GM06990 (cell line): ENCODE measurements around the gene FBN2.
A peak's percentile ranks its signal among the peaks of the same experiment; 100 is the strongest.

ENCODE experiments used
- DNase-seq: peaks from one replicate; pipeline ENCODE4 v3.0.0-alpha.2; 2011; ENCODE audit not compliant: insufficient read length; ENCODE audit errors: extremely low read depth
- H3K27me3 ChIP-seq: replicated peaks from 2 replicates; pipeline ENCODE4 v1.6.0; 2011; ENCODE audit warnings: low read length; ENCODE audit not compliant: control insufficient read depth, insufficient read depth
- H3K36me3 ChIP-seq: 2 replicates; pipeline ENCODE4 v1.5.1; 2011; ENCODE audit warnings: low read length; ENCODE audit not compliant: control insufficient read depth, insufficient read depth
- H3K4me3 ChIP-seq: replicated peaks from 2 replicates; pipeline ENCODE4 v1.5.1; 2011; ENCODE audit warnings: low read depth, mild to moderate bottlenecking, control low read depth, low read length
- TF ChIP-seq, protein P1 (sequence below): IDR thresholded peaks from 2 replicates; pipeline ENCODE4 v1.5.1; 2011; ENCODE audit warnings: low read length, control low read depth, mild to moderate bottlenecking, inconsistent platforms; ENCODE audit not compliant: insufficient read depth, poor library complexity, severe bottlenecking

The FBN2 gene

GRCh38 chr5:128538250-128539037 is 399 bp upstream of the FBN2 start:
- DNase-seq = peak; percentile 3

GRCh38 chr5:128537221-128537999 is 635 bp downstream of the FBN2 start:
- no peaks in the 10 kb centered on the region for H3K27me3 ChIP-seq
- peak; percentile 6 for DNase-seq
- H3K4me3 ChIP-seq = peak overlapping the region; percentile 52
- TF ChIP-seq, protein P1, sequence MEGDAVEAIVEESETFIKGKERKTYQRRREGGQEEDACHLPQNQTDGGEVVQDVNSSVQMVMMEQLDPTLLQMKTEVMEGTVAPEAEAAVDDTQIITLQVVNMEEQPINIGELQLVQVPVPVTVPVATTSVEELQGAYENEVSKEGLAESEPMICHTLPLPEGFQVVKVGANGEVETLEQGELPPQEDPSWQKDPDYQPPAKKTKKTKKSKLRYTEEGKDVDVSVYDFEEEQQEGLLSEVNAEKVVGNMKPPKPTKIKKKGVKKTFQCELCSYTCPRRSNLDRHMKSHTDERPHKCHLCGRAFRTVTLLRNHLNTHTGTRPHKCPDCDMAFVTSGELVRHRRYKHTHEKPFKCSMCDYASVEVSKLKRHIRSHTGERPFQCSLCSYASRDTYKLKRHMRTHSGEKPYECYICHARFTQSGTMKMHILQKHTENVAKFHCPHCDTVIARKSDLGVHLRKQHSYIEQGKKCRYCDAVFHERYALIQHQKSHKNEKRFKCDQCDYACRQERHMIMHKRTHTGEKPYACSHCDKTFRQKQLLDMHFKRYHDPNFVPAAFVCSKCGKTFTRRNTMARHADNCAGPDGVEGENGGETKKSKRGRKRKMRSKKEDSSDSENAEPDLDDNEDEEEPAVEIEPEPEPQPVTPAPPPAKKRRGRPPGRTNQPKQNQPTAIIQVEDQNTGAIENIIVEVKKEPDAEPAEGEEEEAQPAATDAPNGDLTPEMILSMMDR = no peak
- H3K36me3 ChIP-seq = no peaks in the 10 kb centered on the region

More at GRCh38 chr5:128538250-128539037, 399 bp upstream of the FBN2 start:
- TF ChIP-seq, protein P1 = no peak
- Histone ChIP-seq H3K4me3 (peak overlapping the region; percentile 58), H3K27me3 (no peaks in the 10 kb centered on the region), H3K36me3 (no peaks in the 10 kb centered on the region)

GRCh38 chr5:128536254-128537220 is 1.5 kb downstream of the FBN2 start:
- TF ChIP-seq, protein P1 = no peak
- Histone ChIP-seq H3K36me3 (no peaks in the 10 kb centered on the region), H3K27me3 (no peaks in the 10 kb centered on the region), H3K4me3 (peak overlapping the region; percentile 52)
- DNase-seq = peak; percentile 1

- Histone ChIP-seq H3K27me3 (no peaks in the 10 kb centered on the region), H3K36me3 (no peaks in the 10 kb centered on the region), H3K4me3 (no peak overlapping the region)
- TF ChIP-seq, protein P1 = no peak
- no peak for DNase-seq
Measured at GRCh38 chr5:128535251-128535650, 2.8 kb downstream of the FBN2 start.

GRCh38 chr5:128534726-128535125 is 3.3 kb downstream of the FBN2 start:
- no peaks in the 10 kb centered on the region for H3K27me3 ChIP-seq
- TF ChIP-seq, protein P1 = no peak
- H3K4me3 ChIP-seq = no peak overlapping the region
- H3K36me3 ChIP-seq = no peaks in the 10 kb centered on the region
- DNase-seq = no peak
